Tibial artery (tissue), 4 donors: Measurements from ENCODE around the gene GABRE.

Source experiments
- DNase-seq, 2 donors: peaks; one replicate each; pipeline ENCODE4 v3.0.0-alpha.2; 2019
- H3K27ac ChIP-seq, 2 donors: fragments of 200-600 bp; sonication (generic) in 1 of 2; 1 replicate in 1 of 2; 2 replicates in 1 of 2; pipeline ENCODE4 v1.5.1; 2018 to 2019; ENCODE audit warnings: mild to moderate bottlenecking in 1 of 2
- H3K27me3 ChIP-seq, 2 donors: fragments of 200-600 bp; sonication (generic) in 1 of 2; one replicate each; pipeline versions ENCODE4 v1.5.1 to v1.6.0; 2016 to 2019
- H3K36me3 ChIP-seq, 3 donors: fragments of 200-600 bp; sonication (generic) in 2 of 3; one replicate each; pipeline ENCODE4 v1.5.1; 2016 to 2019; ENCODE audit warnings: mild to moderate bottlenecking in 2 of 3
- H3K4me1 ChIP-seq, 4 donors: fragments of 200-600 bp; sonication (generic) in 2 of 4; 1 replicate in 3 of 4; 2 replicates in 1 of 4; pipeline ENCODE4 v1.5.1; 2016 to 2019
- H3K4me3 ChIP-seq, 2 donors: fragments of 200-600 bp; sonication (generic) in 1 of 2; 1 replicate in 1 of 2; 2 replicates in 1 of 2; pipeline ENCODE4 v1.5.1; 2018 to 2019; ENCODE audit warnings: mild to moderate bottlenecking in 2 of 2
- H3K9me3 ChIP-seq, 3 donors: fragments of 200-600 bp; sonication (generic) in 1 of 3; one replicate each; pipeline ENCODE4 v1.5.1; 2016 to 2019
- intact Hi-C: fragments of 100-400 bp; cut with DNase I; formaldehyde crosslinking; loops from one replicate; pipeline ENCODE4 v1.15.0; 2023; ENCODE audit warnings: low total_unique reads
- TF ChIP-seq, protein P1 (sequence below), 2 experiments: fragments of 200-600 bp in 1 of 2; fragments of 450-650 bp in 1 of 2; IDR thresholded peaks; one replicate each; pipeline ENCODE4 v1.5.1; 2017 to 2019; ENCODE audit warnings: antibody characterized with exemption in 2 of 2, mild to moderate bottlenecking in 1 of 2, moderate library complexity in 1 of 2

Gene GABRE, protein sequence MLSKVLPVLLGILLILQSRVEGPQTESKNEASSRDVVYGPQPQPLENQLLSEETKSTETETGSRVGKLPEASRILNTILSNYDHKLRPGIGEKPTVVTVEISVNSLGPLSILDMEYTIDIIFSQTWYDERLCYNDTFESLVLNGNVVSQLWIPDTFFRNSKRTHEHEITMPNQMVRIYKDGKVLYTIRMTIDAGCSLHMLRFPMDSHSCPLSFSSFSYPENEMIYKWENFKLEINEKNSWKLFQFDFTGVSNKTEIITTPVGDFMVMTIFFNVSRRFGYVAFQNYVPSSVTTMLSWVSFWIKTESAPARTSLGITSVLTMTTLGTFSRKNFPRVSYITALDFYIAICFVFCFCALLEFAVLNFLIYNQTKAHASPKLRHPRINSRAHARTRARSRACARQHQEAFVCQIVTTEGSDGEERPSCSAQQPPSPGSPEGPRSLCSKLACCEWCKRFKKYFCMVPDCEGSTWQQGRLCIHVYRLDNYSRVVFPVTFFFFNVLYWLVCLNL

DNA sequence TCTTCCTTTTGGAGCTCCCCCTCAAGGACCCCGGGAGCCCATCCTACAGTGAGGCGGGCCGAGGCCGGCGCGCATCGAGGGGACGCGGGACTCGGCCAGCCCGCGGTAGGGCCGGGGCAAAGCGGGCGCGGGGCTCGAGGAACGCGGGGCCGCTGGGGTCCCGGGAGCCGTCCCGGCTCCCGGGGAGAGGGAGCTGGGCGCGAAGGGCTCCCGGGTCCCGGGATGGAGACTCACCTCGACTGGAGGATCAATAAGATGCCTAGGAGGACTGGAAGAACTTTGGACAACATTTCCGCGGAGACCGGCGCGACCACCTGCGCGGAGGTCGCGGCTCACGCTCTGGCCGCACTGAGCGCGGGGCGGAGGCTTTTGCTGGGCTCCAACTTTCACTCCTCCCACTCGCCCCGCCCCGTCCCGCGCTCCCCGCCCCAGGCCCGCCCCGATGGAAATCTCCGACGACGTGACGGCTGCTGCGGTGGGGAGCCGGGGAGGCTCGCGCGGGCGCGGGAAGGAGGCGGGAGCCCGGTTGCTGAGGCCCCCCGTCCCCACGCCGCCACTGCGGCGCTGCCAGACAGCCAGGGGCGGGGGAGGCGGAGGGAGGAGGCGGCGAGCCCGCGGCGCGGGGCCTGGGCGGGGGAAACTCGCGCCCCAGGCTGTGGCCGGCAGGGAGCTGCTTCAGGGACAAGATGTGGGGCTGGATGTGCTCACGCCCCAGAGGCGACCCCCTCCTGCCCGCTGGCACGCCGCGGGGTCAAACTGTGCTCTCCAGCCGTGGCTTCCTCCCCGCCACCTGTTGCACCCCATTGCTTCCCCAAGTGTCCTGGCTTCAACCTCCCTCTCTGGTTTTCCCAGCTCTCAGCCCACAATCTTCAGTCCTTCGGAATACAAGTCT lies at the start of gene GABRE:
Gene GABRE (minus strand): TSS at position 341 of the 892 bp plus-strand sequence. CDS start 51 bp downstream, at position 290.
- Histone ChIP-seq H3K9me3 (no peaks in the 10 kb centered on the region), H3K27ac (peak within 1 kb of the TSS; percentile 83 to 95), H3K4me3 (peak within 1 kb of the TSS; percentile 76 to 78), H3K4me1 (peaks cover 0 to 30% (median 2%) of the 10 kb centered on the region in 4 donors), H3K27me3 (no peaks in the 10 kb centered on the region), H3K36me3 (no peaks in the 10 kb centered on the region)
- TF ChIP-seq, protein P1, sequence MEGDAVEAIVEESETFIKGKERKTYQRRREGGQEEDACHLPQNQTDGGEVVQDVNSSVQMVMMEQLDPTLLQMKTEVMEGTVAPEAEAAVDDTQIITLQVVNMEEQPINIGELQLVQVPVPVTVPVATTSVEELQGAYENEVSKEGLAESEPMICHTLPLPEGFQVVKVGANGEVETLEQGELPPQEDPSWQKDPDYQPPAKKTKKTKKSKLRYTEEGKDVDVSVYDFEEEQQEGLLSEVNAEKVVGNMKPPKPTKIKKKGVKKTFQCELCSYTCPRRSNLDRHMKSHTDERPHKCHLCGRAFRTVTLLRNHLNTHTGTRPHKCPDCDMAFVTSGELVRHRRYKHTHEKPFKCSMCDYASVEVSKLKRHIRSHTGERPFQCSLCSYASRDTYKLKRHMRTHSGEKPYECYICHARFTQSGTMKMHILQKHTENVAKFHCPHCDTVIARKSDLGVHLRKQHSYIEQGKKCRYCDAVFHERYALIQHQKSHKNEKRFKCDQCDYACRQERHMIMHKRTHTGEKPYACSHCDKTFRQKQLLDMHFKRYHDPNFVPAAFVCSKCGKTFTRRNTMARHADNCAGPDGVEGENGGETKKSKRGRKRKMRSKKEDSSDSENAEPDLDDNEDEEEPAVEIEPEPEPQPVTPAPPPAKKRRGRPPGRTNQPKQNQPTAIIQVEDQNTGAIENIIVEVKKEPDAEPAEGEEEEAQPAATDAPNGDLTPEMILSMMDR (IDR thresholded peaks at IDR 0.05): no peak
- intact Hi-C loops: loop anchor here (10.0 kb wide), 1 partner anchor 580 kb away; the partner anchor contains the start of gene VMA21
- DNase-seq: peak; percentile 31 to 85

GRCh38 chrX:152020888-152021287 lies 46.4 kb upstream of the GABRE start:
- TF ChIP-seq, protein P1 (IDR thresholded peaks at IDR 0.05): no peak
- Histone ChIP-seq H3K9me3 (no peaks in the 10 kb centered on the region), H3K4me1 (no peaks in the 10 kb centered on the region), H3K4me3 (no peak overlapping the region), H3K36me3 (no peaks in the 10 kb centered on the region), H3K27ac (no peak overlapping the region), H3K27me3 (no peaks in the 10 kb centered on the region)
- intact Hi-C loops: no loop called here
- no peak for DNase-seq

- Histone ChIP-seq H3K36me3 (no peaks in the 10 kb centered on the region), H3K27ac (no peak overlapping the region), H3K27me3 (no peaks in the 10 kb centered on the region), H3K4me1 (no peaks in the 10 kb centered on the region), H3K9me3 (no peaks in the 10 kb centered on the region), H3K4me3 (no peak overlapping the region)
- no peak for DNase-seq
- intact Hi-C loops: no loop called here
- TF ChIP-seq, protein P1 (IDR thresholded peaks at IDR 0.05): no peak
Measured at GRCh38 chrX:151999813-152000212, 25.3 kb upstream of the GABRE start.

GRCh38 chrX:151997539-151997938 lies 23.1 kb upstream of the GABRE start:
- Histone ChIP-seq H3K36me3 (no peaks in the 10 kb centered on the region), H3K4me1 (peaks cover 0 to 8% (median 2%) of the 10 kb centered on the region in 4 donors), H3K27me3 (no peaks in the 10 kb centered on the region), H3K27ac (no peak overlapping the region), H3K9me3 (no peaks in the 10 kb centered on the region), H3K4me3 (no peak overlapping the region)
- TF ChIP-seq, protein P1 (IDR thresholded peaks at IDR 0.05): no peak
- no peak for DNase-seq
- intact Hi-C loops: no loop called here

DNA sequence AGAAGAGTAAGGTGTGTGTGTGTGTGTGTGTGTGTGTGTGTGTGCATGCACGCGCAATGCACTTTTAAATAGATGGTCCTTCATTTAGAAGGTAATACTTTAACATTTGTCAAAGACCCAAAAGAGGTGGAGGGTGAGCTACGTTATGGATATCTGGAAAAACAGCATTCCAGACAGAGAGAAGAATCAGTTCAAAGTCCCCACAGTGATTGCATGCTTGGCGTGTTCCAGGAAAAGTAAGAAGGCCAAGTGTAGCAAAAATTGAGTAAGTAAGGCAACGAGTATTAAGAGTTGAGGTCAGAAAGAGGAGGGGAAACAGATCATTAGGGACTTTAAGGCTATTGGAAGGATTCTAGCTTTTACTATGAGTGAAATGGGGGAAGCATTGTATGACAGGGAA lies 21.9 kb upstream of the GABRE start:
- peaks cover 0 to 8% (median 2%) of the 10 kb centered on the region in 4 donors for H3K4me1 ChIP-seq

More for the DNA sequence above, 21.9 kb upstream of the GABRE start:
- H3K4me3 ChIP-seq: no peak overlapping the region
- no peak overlapping the region for H3K27ac ChIP-seq
- no peak for DNase-seq
- H3K36me3 ChIP-seq: no peaks in the 10 kb centered on the region
- intact Hi-C loops: no loop called here
- no peaks in the 10 kb centered on the region for H3K9me3 ChIP-seq
- no peaks in the 10 kb centered on the region for H3K27me3 ChIP-seq
- TF ChIP-seq, protein P1 (IDR thresholded peaks at IDR 0.05): no peak
